C4-2B (cell line): ENCODE data around the gene AXL.

Source experiments
- ZFX ChIP-seq: fragments of 450-650 bp; IDR thresholded peaks from 2 replicates; pipeline ENCODE4 v1.6.1; 2017
- TF ChIP-seq, protein P1 (sequence below): fragments of 450-650 bp; conservative IDR thresholded peaks from 2 replicates; pipeline ENCODE4 v1.5.1; 2017; ENCODE audit warnings: mild to moderate bottlenecking

DNA sequence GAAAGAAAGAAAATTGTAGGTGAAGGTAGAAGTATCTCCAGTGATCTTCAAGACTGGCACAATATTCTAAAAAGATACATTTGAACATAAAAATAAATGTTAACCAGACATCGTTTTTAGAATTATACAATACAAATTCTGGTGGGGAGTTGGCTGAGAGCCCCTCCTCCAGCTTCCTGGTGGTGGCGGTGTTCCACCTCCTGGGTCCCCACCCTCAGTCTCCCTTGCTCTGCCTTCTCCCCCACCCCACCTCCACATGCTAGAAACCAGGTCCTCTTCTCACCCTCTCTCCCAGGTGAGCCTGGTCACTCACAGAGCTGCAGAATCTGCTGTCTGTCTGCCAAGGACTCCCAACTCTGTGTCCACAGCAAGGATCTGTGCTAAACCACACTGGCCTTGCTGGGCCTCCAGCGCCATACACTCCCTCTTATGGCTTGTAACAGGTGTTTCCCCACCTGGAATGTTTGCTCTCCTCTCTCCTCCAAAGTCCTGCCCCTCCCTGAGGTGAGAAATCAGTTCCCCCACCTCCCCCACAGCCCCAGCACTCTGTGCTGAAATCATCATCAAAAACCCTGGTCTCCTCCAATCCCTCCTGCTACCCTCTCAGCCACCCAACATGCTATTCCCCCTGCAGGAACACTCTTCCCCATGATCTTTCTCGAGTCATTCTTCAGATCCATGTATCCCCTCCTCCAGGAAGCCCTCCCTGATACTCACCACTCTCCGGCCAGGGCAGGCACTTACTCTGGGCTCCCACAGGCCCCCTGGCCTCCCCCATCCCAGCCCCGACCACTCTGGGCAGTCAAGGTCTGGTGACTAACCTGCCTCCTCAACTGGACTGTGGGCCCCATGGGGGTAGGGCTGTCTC lies 46.5 kb upstream of the AXL start:
- TF ChIP-seq, protein P1, sequence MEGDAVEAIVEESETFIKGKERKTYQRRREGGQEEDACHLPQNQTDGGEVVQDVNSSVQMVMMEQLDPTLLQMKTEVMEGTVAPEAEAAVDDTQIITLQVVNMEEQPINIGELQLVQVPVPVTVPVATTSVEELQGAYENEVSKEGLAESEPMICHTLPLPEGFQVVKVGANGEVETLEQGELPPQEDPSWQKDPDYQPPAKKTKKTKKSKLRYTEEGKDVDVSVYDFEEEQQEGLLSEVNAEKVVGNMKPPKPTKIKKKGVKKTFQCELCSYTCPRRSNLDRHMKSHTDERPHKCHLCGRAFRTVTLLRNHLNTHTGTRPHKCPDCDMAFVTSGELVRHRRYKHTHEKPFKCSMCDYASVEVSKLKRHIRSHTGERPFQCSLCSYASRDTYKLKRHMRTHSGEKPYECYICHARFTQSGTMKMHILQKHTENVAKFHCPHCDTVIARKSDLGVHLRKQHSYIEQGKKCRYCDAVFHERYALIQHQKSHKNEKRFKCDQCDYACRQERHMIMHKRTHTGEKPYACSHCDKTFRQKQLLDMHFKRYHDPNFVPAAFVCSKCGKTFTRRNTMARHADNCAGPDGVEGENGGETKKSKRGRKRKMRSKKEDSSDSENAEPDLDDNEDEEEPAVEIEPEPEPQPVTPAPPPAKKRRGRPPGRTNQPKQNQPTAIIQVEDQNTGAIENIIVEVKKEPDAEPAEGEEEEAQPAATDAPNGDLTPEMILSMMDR: no peak
- TF ChIP-seq ZFX: no peak
